ENCODE measurements around the gene MIB1.

Gene MIB1

GRCh38 chr18:21900605-21901352 lies 160.2 kb downstream of the MIB1 start:
- no peak for DNase-seq

GRCh38 chr18:21901423-21901945 lies 160.9 kb downstream of the MIB1 start:
- no peak for DNase-seq

GRCh38 chr18:21903709-21904108 lies 163.1 kb downstream of the MIB1 start:
- no peak for DNase-seq

- DNase-seq, result no peak
Measured at GRCh38 chr18:21904856-21905255, 164.3 kb downstream of the MIB1 start.

GRCh38 chr18:21907451-21907850 lies 166.9 kb downstream of the MIB1 start:
- DNase-seq, result no peak

- no peak for DNase-seq
Measured at GRCh38 chr18:21908711-21909110, 168.1 kb downstream of the MIB1 start.

- no peak for DNase-seq
Measured at GRCh38 chr18:21910906-21911305, 170.3 kb downstream of the MIB1 start.

- no peak for DNase-seq
Measured at GRCh38 chr18:21911551-21911950, 171.0 kb downstream of the MIB1 start.

- no peak for DNase-seq
Measured at GRCh38 chr18:21912339-21913239, 172.0 kb downstream of the MIB1 start.

GRCh38 chr18:21914739-21915319 lies 174.2 kb downstream of the MIB1 start:
- no peak for DNase-seq

- no peak for DNase-seq
Measured at GRCh38 chr18:21915546-21915945, 175.0 kb downstream of the MIB1 start.

GRCh38 chr18:21916594-21916993 lies 176.0 kb downstream of the MIB1 start:
- DNase-seq, result no peak

GRCh38 chr18:21918693-21919092 lies 178.1 kb downstream of the MIB1 start:
- no peak for DNase-seq
